RCC 7860 (cell line): ENCODE data around the gene PLTP.

Experiments used
- DNase-seq: peaks from one replicate; pipeline ENCODE4 v3.0.0-alpha.2; 2015; ENCODE audit warnings: low spot score
- FAIRE-seq: peaks from 2 replicates; lab custom pipeline; 2012; peaks lifted over from hg19 to GRCh38; lab: Jason Lieb, UNC

PLTP gene

DNA sequence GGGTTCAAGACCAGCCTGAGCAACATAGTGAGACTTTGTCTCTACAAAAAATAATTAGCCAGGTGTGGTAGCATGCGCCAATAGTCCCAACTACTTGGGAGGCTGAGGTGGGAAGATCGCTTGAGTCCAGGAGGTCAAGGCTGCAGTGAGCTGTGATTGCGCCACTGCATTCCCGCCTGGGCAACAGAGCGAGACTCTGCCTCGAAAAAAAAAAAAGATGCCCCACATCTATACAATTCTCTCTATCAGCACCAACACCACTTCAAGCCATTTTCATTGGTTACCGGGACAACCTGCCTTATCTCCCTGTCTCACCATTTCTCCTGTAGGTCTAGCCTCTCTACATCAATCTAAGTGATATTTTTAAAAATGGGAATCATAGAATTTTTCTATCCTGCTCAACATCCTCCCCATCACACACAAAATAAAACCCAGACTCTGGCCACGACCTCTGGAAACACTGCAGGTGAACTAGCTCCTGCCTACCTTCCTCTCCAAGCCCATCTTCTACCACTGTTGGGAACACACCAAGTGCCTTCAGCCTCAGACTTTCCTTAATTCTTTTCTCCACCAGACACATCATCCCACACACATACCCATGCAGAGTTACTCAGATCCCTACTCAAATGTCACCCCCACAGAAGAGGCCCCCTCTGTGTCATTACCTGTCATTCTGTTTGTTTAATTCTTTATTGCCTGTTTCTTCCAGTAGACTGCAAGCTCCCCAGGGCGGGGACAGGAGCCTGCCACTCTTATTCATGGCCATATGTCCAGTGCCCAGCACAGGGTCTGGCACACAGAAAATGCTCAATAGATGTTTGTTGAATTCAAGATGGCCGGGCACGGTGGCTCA, 9.6 kb upstream of the PLTP start:
- FAIRE-seq (no peak), DNase-seq (no peak)

DNA sequence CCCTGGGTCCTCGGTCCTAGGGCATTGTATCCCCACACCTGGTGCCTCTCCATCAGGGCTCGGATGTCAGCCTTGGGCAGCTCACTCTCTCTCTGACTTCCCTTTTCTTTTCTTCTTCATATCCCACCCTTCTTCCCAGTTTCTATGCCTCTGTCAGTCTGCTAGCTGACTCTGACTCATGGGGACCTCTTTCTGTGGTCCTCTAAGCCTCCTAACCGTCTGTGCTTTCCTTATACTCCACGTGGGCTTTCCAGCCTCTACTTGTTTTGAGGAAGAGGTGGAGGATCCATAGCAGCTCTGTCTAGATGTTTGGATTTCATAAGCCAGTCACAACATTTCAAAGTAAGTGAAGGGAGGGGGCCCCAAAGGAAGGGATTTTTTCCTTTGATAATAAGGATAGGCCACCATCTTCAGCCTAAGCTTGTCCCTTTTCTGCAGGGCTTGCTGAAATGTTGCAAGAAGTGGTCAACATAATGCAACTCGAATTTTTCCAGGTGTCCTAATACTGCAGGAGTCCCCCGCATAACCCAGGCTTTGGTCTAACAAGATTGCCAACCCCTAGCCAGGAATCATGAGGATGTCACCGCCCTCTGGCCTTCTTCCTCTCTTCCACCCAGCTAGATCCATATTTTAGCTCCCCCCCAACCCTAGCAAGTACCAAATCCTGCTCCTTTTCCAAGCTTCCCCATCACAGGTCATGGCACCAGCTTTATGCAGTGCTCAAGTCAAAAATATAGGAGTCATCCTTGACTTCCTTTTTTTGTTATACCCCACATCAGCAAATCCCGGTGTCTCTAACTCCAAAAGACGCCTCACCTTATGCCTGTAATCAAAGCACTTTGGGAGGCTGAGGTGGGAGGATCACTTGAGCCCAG, 8.7 kb upstream of the PLTP start:
- no peak for DNase-seq
- FAIRE-seq: no peak

DNA sequence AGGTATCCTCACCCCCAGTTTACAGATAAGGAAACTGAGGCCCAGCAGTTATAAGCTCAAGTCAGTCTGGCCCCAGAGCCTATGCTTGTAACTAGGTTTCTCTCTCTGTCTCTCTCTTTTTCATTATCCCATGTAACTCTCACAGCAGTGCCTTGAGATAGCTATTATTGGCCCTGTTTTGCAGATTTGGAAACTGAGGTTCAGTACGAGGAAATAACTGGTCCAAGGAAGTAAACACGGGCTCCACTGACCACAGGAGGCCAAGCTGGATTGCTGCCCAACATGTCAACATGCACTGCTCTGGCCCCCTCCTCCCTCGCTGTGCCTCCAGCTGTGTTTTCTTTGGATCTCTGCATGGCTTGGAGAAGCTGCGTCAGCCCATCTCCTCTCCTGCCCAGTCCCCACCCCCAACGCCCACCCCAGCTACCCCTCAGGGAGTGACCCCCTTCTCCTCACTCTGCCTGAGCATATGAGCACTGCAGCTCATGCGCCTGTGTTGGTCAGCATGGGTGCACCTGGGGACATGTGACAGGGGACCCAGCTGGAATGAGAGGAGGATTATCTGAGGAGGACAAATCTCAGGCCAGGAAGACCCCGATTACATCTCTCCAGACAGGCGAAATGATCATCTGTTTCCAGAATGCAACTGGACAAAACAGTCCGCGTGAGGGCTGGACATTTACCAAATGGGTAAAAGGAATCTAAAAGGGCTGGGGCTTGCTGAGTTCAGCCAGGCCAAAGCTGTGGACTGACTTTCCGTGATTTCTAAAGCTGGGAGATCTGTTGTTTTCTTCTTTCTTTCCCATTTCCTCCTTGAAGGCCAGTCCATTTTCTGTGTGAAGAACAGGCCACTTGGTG, 7.8 kb upstream of the PLTP start:
- FAIRE-seq (no peak), DNase-seq (no peak)

DNA sequence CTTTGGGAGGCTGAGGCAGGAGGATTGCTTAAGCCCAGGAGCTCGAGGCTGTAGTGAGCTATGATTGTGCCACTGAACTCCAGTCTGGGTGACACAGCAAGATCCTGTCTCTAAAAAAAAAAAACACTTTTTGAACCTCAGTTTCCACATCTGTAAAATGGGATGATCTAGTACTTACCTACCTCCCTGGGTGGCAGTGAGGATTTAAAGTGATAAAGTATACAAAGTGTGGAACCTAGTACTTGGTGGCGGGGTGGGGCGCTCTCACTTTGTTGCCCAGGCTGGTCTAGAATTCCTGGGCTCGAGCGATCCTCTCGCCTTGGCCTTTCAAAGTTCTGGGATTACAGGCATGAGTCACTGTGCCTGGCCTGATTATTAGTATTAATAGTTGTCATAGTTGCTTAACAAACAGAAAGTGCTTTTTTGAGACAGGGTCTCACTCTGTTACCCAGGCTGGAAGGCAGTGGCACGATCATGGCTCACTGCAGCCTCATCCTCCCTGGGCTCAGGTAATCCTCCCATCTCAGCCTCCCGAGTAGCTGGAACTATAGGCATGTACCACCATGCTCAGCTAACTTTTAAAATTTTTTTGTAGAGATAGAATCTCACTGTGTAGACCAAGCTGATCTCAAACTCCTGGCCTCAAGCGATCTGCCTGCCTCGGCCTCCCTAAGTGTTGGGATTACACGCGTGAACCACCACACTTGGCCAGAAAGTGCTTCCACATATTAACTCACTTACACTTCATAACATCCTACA, 7.0 kb upstream of the PLTP start:
- DNase-seq (no peak), FAIRE-seq (no peak)

- no peak for DNase-seq
- FAIRE-seq: no peak
Observed at GRCh38 chr20:45918182-45918737, 6.3 kb upstream of the PLTP start.

GRCh38 chr20:45917790-45918141, 5.8 kb upstream of the PLTP start:
- FAIRE-seq (no peak), DNase-seq (no peak)

DNA sequence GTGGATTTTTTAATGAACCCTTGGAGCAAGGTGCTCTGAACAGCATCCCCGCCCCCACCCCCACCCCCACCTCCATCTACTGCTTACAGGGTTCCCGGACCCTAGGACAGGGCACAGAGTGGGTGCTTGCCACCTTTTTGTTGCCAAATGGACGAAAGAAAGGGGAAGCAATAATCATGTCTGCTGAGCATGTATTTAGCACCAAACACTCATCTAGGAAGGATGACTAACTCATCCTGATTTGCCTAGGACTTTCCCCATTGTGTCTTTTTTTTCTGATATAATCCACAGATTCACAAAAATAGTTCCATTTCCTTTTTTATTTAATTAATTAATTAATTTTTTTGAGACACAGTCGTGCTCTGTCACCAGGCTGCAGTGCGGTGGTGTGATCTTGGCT, 1.2 kb upstream of the PLTP start:
- FAIRE-seq: no peak
- no peak for DNase-seq

GRCh38 chr20:45912344-45912682, 358 bp upstream of the PLTP start:
- no peak for FAIRE-seq
- DNase-seq: no peak

GRCh38 chr20:45910670-45911485, 1.1 kb downstream of the PLTP start:
- FAIRE-seq: no peak

GRCh38 chr20:45909817-45910669, 1.9 kb downstream of the PLTP start:
- FAIRE-seq: no peak

More at GRCh38 chr20:45910670-45911485, 1.1 kb downstream of the PLTP start:
- peak; percentile 65 for DNase-seq

GRCh38 chr20:45909336-45909808, 2.6 kb downstream of the PLTP start:
- FAIRE-seq (no peak), DNase-seq (no peak)

More at GRCh38 chr20:45909817-45910669, 1.9 kb downstream of the PLTP start:
- DNase-seq: no peak

- FAIRE-seq: no peak
- DNase-seq: no peak
Observed at GRCh38 chr20:45908084-45908483, 3.9 kb downstream of the PLTP start.

GRCh38 chr20:45907219-45907948, 4.6 kb downstream of the PLTP start:
- no peak for FAIRE-seq
- no peak for DNase-seq

DNA sequence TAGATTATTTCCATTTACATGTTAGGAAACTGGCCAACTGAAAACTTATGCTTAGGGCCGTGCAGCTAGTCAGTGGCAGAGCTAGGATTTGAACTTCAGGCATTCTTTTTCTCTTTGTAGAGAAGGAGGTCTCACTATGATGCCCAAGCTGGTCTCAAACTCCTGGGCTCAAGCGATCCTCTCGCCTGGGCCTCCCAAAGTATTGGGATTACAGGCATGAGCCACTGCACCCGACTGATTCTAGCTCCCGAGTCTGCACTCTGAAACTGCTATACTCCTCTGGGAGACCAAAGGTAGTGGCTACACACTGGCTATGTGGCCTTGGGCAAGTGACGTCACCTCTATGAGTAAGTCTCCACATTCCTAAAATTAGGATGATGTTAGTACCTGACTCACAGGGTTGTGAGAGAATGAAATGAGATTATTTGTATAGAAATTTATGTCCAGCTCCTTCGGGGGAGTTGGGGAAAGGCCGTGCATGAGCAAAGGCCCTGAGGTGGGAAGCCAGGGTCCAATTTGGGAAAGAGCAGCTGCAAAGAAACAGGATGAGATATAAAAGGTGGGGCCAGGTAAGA, 6.4 kb downstream of the PLTP start:
- DNase-seq (peak; percentile 85), FAIRE-seq (no peak)

DNA sequence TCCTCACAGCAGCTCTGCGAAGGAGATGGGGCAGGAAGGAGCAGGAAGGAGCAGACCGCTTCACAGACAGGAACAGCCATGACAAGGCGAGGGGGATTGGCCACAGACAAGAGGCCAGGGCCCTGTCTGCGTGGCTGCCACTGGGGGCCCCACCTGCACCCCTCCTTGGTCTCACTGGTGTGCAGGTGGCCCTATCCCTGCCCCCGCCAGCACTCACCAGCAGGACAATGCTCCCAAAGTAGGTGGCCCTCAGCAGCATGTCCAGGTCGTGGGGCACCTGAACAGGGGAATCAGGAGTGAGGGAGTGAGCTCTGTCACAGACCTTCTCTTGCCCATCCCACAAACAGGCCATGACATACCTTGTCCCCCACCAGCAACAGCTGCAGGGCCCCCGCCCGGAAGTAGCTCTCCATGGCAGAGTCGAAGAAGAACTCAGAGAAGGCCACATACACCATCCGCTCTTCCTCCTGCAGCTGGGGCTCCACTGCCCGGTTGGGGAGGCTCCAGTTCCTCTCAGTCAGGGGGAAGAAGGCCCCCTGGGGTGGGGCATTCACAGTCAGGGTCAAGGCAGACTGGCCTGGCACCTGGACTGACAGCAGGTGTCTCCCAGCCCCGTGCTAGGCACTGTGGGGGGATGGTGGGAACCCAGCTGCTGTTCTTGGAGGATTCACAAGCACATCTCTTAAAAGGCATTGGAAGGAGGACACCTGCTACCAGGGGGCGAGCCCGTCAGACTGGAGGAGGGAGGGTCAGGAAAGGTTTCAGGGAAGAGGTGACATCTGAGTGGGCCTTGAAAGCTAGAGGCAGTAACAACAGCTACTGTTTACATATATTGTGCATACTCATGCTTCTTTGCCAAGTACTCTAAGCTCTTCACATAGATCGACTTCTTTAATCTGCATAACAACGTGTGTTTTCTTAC, 7.1 kb downstream of the PLTP start:
- FAIRE-seq (no peak), DNase-seq (no peak)

DNA sequence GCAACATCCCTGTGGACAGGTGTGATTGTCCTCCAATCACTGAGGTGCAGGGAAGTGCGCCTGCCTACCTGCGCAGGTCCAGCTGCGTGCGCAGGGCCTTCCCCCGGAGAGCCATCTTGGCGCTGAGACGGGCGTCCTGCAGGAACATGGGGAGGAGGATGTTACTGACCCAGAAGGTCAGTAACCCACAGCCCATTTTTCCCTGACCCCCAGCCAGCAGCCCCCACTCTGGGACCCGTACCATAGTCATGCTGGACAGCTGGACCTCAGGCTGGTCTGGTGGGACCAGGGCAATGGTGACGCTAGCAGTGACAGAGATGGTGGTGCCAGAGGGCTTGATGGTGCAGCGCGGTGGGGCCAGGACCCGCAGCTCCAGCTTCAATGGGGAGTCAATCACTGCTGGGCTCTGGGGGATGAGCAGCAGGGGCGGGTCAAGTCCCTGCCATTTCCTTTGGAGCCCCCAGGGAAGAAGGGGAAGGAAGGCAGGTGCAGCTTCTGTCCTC, 9.7 kb downstream of the PLTP start:
- FAIRE-seq (no peak), DNase-seq (no peak)
